H1 (cell line): ENCODE measurements around the gene DISC1. TPM values are rescaled to one million over a fixed set of nuclear protein-coding genes. Genes with fewer than 3 reads are reported as not detected.

Experiments used
- CEBPB ChIP-seq: IDR thresholded peaks from 2 replicates; pipeline ENCODE4 v1.6.1; 2012; ENCODE audit warnings: low read depth, low read length
- CHD2 ChIP-seq: IDR thresholded peaks from 2 replicates; pipeline ENCODE4 v1.6.1; 2012; ENCODE audit warnings: low read length, improper control_type of control experiment
- HDAC6 ChIP-seq: IDR thresholded peaks from one replicate; pipeline ENCODE4 v1.7.1; 2012; ENCODE audit warnings: low read depth, mild to moderate bottlenecking, inconsistent platforms, low read length, moderate library complexity
- MAFK ChIP-seq: IDR thresholded peaks from 2 replicates; pipeline ENCODE4 v1.6.1; 2012; ENCODE audit warnings: low read depth, mild to moderate bottlenecking, improper control_type of control experiment, low read length
- POLR2A ChIP-seq, 2 experiments: IDR thresholded peaks; 1 replicate in 1 of 2; 2 replicates in 1 of 2; pipeline ENCODE4 v1.6.1; 2011; ENCODE audit warnings: low read depth in 2 of 2, low read length in 2 of 2, mild to moderate bottlenecking in 2 of 2; ENCODE audit errors: control extremely low read depth in 1 of 2
- SIN3A ChIP-seq, 2 experiments: IDR thresholded peaks in 1 of 2; conservative IDR thresholded peaks in 1 of 2; 2 replicates each; pipeline ENCODE4 v1.6.1; 2011 to 2012; ENCODE audit warnings: low read length in 2 of 2, improper control_type of control experiment in 1 of 2, low read depth in 1 of 2, mild to moderate bottlenecking in 1 of 2
- SP4 ChIP-seq: IDR thresholded peaks from 2 replicates; pipeline ENCODE4 v1.6.1; 2012; ENCODE audit warnings: low read length, inconsistent platforms
- SUZ12 ChIP-seq: fragments of 200-600 bp; sonication (generic); IDR thresholded peaks from 2 replicates; pipeline ENCODE4 v1.6.1; 2012; ENCODE audit warnings: mild to moderate bottlenecking, inconsistent platforms, low read length, moderate library complexity, mixed read lengths
- YY1 ChIP-seq: IDR thresholded peaks from 2 replicates; pipeline ENCODE4 v1.6.1; 2011; ENCODE audit warnings: low read depth, mild to moderate bottlenecking, low read length
- polyA plus RNA-seq, 7 experiments: library from polyadenylated mRNA; depleted of rRNA in 3 of 7; stranded (reverse) in 5 of 7; unstranded in 2 of 7; fragments of >200 nt in 5 of 7; fragments of 200-250 nt in 2 of 7; gene quantifications; 1 replicate in 5 of 7; 2 replicates in 1 of 7; 4 replicates in 1 of 7; pipeline versions ENCODE4 v1.2.1 to v1.2.3, GENCODE V29; 2011 to 2013; ENCODE audit warnings: missing spikeins in 2 of 7, mixed read lengths in 2 of 7
- total RNA-seq: library from RNA; stranded (reverse); fragmentation: NEBNext Ultra II Directional; extraction: Animal tissue kit (Norgen Biotek cat#: 25700); gene quantifications from 2 replicates; pipeline ENCODE4 v1.2.1, GENCODE V29; 2021
- TF ChIP-seq, protein P1 (sequence below): fragments of 300-600 bp; sonication (generic); IDR thresholded peaks from 2 replicates; pipeline ENCODE4 v1.7.1; 2012; ENCODE audit warnings: low read length, moderate library complexity, mild to moderate bottlenecking, inconsistent platforms; ENCODE audit not compliant: insufficient replicate concordance

DISC1 gene
- total and polyA plus RNA-seq, 2 of the 8 experiments (the other 6 are each of a cell fraction or from before 2014, with no cell fraction given): 1.1 to 3.5 TPM

- TF ChIP-seq, protein P1, sequence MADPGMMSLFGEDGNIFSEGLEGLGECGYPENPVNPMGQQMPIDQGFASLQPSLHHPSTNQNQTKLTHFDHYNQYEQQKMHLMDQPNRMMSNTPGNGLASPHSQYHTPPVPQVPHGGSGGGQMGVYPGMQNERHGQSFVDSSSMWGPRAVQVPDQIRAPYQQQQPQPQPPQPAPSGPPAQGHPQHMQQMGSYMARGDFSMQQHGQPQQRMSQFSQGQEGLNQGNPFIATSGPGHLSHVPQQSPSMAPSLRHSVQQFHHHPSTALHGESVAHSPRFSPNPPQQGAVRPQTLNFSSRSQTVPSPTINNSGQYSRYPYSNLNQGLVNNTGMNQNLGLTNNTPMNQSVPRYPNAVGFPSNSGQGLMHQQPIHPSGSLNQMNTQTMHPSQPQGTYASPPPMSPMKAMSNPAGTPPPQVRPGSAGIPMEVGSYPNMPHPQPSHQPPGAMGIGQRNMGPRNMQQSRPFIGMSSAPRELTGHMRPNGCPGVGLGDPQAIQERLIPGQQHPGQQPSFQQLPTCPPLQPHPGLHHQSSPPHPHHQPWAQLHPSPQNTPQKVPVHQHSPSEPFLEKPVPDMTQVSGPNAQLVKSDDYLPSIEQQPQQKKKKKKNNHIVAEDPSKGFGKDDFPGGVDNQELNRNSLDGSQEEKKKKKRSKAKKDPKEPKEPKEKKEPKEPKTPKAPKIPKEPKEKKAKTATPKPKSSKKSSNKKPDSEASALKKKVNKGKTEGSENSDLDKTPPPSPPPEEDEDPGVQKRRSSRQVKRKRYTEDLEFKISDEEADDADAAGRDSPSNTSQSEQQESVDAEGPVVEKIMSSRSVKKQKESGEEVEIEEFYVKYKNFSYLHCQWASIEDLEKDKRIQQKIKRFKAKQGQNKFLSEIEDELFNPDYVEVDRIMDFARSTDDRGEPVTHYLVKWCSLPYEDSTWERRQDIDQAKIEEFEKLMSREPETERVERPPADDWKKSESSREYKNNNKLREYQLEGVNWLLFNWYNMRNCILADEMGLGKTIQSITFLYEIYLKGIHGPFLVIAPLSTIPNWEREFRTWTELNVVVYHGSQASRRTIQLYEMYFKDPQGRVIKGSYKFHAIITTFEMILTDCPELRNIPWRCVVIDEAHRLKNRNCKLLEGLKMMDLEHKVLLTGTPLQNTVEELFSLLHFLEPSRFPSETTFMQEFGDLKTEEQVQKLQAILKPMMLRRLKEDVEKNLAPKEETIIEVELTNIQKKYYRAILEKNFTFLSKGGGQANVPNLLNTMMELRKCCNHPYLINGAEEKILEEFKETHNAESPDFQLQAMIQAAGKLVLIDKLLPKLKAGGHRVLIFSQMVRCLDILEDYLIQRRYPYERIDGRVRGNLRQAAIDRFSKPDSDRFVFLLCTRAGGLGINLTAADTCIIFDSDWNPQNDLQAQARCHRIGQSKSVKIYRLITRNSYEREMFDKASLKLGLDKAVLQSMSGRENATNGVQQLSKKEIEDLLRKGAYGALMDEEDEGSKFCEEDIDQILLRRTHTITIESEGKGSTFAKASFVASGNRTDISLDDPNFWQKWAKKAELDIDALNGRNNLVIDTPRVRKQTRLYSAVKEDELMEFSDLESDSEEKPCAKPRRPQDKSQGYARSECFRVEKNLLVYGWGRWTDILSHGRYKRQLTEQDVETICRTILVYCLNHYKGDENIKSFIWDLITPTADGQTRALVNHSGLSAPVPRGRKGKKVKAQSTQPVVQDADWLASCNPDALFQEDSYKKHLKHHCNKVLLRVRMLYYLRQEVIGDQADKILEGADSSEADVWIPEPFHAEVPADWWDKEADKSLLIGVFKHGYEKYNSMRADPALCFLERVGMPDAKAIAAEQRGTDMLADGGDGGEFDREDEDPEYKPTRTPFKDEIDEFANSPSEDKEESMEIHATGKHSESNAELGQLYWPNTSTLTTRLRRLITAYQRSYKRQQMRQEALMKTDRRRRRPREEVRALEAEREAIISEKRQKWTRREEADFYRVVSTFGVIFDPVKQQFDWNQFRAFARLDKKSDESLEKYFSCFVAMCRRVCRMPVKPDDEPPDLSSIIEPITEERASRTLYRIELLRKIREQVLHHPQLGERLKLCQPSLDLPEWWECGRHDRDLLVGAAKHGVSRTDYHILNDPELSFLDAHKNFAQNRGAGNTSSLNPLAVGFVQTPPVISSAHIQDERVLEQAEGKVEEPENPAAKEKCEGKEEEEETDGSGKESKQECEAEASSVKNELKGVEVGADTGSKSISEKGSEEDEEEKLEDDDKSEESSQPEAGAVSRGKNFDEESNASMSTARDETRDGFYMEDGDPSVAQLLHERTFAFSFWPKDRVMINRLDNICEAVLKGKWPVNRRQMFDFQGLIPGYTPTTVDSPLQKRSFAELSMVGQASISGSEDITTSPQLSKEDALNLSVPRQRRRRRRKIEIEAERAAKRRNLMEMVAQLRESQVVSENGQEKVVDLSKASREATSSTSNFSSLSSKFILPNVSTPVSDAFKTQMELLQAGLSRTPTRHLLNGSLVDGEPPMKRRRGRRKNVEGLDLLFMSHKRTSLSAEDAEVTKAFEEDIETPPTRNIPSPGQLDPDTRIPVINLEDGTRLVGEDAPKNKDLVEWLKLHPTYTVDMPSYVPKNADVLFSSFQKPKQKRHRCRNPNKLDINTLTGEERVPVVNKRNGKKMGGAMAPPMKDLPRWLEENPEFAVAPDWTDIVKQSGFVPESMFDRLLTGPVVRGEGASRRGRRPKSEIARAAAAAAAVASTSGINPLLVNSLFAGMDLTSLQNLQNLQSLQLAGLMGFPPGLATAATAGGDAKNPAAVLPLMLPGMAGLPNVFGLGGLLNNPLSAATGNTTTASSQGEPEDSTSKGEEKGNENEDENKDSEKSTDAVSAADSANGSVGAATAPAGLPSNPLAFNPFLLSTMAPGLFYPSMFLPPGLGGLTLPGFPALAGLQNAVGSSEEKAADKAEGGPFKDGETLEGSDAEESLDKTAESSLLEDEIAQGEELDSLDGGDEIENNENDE: no peak
- TF ChIP-seq POLR2A (IDR thresholded peaks at IDR 0.05; ENCODE audit: control extremely low read depth in 1 of 2, low read depth in 2 of 2, low read length in 2 of 2) (no peak), SP4 (no peak), SUZ12 (no peak), SIN3A (conservative IDR thresholded peaks at IDR 0.05 in 1 of 2, IDR thresholded peaks at IDR 0.05 in 1 of 2; ENCODE audit: low read depth in 1 of 2, low read length in 2 of 2) (no peak), CEBPB (no peak), HDAC6 (no peak), YY1 (no peak), MAFK (no peak), CHD2 (no peak)
- TF ChIP-seq, all 59 proteins: peak for 0
These were observed 33.8 kb upstream of the DISC1 start (continued) for GRCh38 chr1:231592809-231593208.
